Stimulated activated CD8-positive, alpha-beta memory T cell treated with anti-CD3 and anti-CD28 coated beads, Interleukin-2, amount 100 ng/mL, for 48 hours (primary cell): ENCODE data around the gene NKIRAS2.

ENCODE experiments used
- DNase-seq, 2 donors: peaks; one replicate each; pipeline ENCODE4 v3.0.0-alpha.2; 2020; ENCODE audit warnings: low read depth in 2 of 2

Gene NKIRAS2

DNA sequence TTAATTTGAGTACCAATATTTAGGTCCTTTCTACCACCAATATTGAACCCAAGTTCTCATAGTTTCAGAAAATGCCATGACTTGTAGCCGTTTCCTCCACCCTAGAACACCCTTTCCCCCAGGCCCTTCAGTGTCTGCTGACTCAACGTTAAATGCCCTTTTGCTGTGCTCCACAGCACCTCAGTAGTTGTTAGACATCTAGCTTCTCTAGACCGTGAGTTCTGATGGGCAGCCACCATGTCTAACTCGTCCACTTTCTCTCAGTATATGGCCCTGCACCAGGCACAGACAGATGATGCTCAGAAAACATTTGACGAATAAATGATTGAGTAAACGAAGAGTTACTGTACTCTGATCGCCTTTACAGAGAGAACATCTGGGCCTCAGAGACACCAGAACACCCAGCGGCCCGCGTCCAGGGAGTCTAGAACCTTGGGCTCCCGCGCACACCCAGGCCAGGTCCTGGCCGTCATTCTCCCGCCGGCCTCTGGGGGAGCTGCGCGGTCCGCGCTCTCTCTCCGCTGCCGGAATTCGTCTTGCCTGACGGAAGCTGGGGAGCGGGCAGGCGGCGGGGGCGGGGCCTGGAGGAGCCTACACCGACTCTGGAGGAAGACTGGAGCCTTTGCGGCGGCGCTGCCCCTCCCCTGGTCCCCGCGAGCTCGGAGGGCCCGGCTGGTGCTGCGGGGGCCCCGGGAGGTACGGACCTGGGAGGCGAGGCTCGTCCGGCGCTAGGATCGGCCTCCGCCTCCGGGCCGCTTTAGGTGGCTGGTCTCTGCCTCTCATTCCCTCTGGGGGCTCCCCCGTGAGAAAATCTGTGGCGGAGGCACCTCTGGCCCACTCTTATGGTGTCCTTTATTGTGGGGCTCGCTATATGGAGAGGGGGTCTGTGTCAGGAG lies at the start of gene NKIRAS2:
TSS of gene NKIRAS2 (plus strand) at position 582 of the 896 bp plus-strand sequence. CDS start 1,488 bp downstream, outside the sequence.
- peak; percentile 91 to 92 for DNase-seq

DNA sequence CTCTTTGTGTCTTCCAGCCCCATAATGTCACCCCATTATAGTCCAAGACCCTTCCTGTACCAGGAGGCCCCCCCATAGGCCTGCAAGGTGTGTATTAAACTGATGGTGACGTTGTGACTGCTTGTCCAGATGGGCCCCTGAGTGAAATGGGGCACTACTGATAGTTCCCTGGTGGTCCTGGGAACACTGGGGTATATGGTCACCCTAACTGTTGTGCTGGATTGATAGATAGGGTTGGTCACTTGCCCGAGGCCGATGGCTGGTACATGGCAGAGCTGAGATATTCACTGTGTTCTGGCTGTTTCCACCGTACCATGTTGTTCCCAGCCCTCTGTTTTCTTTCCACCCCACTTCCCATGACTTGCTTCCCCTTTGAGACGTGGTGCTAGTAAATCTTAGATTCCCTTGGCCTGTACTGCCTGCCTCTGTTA lies 49.0 kb upstream of the NKIRAS2 start:
- DNase-seq, result no peak

DNA sequence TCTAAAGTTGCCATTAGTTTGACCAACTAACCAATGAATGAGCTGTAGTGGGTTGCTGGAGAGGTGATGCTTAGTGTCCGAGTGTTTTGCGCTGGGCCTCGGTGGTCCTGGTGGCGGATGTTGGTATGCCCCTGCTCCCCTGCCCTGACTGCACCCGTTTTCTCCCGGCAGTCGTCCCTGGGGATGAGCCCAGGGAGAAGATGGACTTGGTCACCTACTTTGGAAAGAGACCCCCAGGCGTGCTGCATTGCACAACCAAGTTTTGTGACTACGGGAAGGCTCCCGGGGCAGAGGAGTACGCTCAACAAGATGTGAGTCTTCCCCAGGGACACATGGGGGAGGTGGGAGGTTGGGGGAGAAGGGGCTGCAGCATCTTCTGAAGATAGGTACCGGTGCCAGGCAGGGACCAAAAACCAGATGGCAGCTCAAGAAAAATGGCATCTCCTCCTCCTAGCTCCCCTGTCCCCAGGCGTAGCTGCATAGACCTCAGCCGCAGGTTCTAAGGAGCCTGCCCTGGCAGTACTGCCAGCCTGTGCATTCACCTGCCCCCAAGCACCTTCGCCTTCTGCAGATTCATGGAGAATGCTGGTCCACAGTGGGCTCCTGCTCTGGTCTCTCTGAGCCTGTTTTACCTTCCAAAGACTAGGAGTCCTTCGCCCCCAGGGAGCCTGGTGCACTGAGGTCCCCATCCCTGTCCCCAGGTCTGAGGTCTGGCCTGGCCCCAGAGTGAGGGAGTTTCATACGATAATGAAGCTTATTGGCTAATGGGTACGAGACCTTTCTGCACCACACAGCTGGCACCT lies 48.0 kb upstream of the NKIRAS2 start:
- DNase-seq, result no peak

DNA sequence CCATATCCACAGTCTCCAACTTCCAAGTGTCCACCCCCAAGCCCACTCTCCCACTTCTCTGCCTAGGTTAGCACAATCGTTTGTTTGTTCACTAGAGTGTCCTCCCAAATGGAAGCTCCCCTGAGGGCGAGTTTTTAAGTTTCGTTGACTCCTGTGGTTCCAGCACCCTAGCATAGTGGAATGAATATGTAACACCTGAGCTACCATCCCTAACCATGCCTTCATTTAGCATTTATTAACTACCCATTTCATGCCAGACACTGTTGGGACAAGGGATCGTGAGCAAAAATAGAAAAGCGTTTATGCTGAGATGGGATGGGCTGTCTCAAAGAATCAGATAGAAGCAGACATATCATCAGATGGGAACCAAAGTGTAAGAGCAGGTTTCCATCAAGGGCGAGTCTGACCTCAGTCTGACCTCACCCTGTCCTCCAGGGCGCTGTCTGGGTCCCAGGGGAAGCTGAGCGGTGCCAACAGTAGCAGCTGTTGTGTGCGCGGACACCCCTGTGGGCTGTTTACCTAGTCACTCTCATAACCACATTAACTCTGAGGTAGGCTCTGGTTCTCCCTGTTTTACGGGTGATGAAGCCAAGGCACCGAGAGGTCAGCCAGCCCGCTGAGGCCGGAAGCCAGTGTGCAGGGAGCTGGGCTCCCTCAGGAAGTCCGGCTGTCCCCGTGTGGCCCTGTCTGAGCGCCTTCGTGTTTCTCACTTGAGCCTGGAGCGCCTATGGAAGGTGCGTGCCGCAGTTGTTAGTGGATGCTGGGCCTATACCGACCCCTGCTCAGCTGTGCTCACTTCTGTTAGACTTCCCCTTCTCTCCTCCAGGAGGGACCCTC lies 47.1 kb upstream of the NKIRAS2 start:
- DNase-seq, result no peak

DNA sequence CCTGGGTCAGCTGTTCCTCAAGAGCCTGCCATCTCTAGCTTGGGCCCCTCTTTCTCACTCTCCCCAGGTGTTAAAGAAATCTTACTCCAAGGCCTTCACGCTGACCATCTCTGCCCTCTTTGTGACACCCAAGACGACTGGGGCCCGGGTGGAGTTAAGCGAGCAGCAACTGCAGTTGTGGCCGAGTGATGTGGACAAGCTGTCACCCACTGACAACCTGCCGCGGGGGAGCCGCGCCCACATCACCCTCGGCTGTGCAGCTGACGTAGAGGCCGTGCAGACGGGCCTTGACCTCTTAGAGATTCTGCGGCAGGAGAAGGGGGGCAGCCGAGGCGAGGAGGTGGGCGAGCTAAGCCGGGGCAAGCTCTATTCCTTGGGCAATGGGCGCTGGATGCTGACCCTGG lies 46.5 kb upstream of the NKIRAS2 start:
- DNase-seq, result no peak

DNA sequence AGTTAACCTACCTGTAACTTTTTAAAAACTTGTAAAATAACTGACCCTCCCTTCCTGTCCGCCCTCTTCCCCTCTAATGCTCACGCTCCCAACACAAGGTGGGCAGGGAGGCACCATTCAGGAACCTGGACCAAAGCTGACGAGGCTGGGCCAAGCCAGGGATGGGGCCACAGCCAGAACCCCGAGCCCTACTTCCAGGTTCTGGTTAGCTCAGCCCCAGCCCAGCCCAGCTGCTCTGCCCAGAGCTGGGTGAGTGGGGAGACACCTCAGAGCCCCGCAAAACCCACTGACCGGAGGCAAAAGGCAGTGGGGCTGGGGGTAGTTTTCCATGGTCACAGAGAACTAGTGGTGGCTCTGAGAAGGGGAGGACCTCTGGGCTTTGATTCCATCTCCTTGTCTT lies 45.9 kb upstream of the NKIRAS2 start:
- DNase-seq, result no peak

DNA sequence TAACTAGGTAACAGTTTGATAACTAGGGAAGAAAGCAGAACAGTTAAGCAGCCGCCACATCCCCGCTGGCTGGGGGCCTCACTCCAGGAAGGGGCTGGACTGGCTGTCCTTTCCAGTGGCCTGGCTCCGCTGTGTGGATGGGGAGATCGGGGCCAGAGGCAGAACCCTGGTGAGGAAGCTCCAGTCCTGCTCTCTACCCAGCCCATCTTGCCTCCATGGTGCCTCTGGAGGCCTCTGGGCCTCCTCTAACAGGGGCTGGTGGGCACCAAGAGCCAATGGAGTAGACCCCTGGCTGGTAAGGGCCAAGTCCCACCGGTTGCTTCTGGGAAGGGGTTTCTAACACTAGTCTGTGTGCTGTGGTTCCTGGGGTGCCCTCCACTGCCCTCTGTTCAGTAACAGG lies 45.2 kb upstream of the NKIRAS2 start:
- no peak for DNase-seq

DNA sequence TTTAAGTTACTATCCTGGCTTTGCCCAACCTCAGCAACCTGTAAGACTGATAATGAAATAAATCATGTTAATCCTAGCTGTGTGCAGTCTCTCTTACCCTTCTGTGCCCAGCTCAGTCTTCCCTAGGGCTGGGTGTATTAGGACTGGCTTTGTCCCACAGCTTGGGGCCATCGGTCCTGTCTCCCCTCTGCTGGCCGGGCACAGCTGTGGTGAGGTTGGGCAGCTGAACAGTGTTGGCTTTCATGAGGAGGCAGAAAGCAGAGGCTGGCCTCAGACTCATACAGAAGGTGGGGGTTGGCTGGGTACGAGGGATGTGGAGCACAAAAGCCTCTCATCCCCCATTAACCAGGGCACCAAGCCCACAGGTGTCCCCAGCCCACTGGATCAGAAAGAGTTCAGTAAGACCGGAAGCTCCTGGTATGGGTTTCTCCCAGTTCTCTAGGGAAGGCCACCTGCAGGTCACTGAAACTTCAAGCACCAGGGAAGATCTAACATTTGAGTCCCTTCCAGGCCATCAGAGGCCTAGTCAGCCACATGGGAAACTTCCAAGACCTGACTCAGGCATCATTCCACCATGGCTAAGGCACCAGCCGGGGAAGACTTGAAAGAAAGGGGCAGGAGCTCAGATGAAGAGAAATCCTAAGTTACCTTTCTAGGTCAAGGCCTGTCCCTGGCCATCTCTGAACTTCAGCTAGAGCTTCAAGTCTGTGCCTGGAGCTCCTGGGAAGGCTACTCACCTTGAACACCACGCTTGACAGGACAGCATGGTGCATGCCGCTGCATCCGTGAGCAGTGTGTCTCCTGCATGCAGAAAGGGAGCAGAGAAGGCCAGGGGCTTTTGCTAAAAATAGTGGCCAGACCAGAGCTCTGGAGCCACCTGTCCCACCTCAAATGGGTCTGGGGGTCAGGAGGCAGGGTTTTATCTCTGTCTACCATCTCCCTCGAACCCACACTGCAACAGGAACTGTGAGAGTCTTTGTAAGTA lies 44.5 kb upstream of the NKIRAS2 start:
- DNase-seq, result no peak

DNA sequence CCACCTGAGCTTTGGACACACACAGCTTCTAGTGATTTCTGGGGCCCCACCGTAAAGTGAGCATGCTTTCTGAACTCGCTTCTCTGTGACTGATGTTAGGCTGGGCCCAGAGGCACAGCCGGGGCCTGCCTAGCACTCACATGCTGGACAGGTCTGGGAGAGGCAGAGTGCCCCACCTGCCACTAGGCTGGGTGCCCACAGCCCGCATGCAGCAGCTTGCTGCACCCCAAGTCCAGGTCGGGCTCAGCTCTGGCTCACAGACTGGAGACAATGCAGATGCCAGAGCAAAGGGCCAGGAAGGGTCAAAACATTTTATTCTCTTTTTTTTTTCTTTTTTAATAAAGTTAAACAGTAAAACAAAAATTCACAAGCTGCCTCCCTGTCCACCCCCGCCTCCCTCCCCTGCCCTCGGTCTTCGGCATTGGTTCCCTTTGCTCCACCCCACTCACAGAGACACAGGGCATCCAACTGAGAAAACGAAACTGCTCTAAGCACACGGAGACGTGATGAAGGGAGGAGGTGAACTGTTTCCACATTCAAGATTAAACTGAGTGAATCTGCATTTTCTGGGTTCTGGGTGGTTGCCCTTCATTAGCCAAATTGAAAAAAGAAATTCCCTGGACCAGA lies 43.6 kb upstream of the NKIRAS2 start:
- no peak for DNase-seq

DNA sequence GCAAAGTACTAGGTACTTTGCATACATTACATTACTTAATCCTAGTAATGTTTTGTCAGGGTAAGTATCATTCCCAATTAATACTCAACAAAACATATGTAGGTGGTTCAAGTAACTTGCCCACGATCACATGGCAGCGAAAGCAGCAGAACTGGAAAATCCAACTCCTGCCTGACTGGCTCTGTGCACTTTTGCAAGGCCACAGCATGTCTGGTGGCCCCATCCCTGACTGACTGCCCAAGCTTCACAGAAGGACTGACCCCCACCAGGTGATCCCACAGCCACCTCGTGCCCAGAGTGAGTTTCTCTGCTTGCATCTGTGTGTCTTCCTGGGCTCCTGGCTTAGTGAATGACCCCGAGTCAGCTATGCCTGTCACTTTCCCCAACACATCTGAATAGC lies 41.9 kb upstream of the NKIRAS2 start:
- DNase-seq, result no peak

DNA sequence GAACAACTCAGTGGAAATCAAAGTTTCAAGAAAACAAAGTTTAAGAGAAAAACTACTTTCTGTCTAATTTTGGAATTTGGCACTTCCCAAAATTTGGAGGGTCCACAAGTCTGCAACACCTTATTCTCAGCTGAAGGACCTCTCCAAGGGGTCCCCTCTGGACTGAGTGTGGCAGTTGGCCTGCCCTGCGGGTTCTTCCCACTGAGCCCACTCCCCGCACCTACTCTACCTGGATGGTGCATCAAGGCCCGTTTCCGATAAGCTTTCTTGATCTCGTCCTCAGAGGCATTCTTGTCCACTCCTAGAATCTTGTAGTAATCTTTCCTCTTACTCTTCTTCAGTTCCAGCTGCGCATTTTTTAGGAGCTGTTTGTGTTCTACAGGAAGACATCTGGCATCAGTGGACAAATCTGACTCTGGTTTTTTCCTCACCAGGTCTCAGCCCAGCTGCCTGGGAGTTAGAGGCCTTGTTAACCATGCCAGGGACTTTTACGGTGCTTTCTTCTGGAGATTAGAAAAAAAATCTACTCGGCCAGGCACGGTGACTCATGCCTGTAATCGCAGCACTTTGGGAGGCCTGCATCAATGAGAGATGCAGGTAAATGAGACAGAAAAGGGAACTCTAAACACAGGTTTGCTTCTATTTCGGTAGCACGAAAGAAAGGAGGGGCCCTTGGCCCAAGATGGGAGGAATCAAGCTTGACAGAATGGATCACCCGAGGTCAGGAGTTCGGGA lies 37.7 kb upstream of the NKIRAS2 start:
- no peak for DNase-seq

DNA sequence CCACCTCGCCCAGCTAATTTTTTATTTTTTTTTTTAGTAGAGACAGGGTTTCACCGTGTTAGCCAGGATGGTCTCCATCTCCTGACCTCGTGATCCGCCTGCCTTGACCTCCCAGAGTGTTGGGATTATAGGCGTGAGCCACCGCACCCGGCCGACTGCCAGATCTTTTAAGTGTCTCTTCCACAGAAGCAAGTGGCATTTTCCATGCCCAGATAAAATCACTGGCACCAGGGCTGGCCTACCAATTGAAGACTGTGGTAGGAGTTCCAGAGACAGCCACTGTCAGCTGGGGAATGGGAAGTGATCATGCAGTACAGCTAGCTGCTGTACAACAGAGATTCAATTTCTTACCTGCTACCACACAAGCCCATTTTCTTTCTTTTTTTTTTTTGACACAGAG lies 35.4 kb upstream of the NKIRAS2 start:
- DNase-seq, result no peak

DNA sequence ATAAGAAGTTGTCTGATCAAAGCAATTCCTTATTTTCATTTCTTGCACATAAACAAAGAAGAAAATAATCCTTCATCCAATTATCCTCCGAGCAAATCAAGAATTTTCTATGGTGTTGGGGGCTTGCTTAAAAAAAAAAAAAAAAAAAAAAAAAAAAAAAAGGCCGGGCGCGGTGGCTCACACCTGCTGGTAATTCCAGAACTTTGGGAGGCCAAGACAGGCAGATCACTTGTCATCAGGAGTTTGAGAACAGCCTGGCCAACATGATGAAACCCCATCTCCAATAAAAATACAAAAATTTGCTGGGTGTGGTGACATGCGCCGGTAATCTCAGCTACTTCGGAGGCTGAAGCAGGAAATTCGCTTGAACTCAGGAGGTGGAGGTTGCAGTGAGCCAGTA lies 34.0 kb upstream of the NKIRAS2 start:
- no peak for DNase-seq

DNA sequence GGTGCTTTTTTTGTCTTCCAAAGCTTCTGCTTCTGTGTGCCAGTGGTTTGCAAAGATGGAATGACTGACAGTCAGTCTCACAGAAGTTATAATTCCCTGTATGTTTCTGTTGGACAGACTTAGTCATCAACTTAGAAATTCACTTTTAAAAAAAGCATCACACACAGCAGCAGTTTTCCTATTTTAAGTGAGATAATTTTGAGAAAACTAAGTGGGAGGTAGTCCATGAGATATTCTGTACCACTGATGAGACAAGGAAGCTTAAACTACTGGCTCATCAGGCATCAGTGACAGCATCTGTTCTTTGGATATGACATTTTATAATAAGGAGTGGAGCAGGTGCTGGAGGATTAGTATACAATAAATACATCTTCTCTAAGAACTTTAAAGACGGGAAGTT lies 33.3 kb upstream of the NKIRAS2 start:
- no peak for DNase-seq

DNA sequence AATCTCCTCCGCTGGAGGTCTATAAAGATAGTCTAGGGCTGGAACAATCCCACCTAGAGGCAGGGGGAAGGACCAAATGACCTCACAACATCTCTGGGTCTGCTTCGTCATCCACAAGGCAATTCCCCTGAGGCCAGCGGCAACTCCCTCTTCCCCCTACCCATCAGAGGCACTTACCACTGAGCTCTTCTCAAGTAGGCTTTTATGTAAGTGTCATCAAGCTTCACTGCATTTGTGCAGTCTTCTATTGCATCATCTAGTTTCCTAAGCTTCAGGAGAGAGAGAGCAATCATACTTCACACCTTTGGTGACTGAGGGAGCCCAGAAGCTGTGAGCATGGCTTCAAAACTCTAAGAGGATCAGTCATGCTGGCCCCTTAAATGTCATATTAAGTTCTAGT lies 32.2 kb upstream of the NKIRAS2 start:
- no peak for DNase-seq

DNA sequence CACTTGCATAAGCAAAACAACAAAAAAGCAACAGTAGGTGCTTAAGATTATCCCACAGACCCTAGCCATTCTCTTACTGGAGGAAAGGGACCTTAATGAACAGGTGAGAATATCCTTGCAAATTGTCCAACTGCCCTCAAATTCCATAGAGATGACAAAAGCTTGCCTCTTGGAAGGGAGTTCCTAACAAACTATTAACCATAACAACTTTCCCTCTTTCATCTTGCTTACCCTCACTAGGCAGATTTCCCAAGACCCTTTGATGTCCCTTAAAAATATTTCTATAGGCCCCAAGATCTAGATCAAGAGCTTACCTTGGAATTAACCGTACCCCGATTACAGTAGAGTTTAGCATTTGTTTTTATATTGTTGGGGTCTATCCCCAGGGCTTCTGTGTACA lies 31.5 kb upstream of the NKIRAS2 start:
- DNase-seq, result no peak

DNA sequence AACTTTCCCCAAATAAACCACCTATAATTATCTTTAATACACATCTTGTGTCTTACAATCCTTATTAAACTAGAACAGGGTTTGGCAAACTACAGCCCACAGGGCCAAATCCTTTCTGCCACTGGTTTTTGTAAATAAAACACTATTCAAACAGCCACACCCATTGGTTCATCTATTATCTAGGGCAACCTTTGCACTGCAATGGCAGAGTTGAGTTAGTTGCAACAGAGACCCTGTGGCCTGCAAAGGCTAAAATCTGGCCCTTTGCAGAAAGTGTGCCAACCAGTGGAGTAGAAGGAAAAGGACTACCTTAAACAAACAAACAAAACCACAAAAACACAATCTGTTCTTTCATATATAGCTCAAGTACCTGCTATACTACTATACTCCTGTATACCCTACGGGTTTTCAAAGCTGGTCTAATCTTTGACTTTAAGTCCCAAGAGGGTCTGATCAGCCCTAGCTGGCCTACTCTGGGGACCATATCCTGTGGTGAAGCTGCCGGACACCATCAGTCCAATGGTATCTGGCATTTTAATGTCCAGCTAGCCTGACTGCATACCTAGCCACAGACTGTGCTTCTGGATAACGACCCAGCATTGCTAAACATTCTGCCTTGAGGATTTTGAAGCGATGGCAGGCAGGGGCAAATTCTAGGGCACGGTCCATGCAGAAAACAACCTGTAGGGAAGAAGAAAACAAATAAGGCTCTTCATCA lies 30.0 kb upstream of the NKIRAS2 start:
- DNase-seq, result no peak

DNA sequence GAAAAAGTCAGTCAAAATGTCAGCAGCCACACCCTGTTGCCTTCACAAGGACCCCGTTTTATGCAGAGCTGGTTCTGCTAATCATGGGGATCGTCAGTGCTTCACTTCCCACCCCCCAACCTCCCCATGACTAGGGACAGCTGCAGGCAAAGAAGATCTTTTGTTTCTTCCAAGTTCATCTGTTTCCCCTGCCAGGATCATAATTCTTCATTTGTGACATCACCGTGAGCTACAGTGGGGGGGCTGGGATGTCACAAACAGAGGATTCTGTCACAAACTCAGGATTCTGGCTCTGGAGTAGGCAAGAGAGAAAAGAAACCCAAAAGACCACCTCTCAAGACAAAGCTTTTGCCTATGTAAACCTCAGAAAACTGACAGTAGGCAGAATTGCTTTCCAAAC lies 27.3 kb upstream of the NKIRAS2 start:
- no peak for DNase-seq

DNA sequence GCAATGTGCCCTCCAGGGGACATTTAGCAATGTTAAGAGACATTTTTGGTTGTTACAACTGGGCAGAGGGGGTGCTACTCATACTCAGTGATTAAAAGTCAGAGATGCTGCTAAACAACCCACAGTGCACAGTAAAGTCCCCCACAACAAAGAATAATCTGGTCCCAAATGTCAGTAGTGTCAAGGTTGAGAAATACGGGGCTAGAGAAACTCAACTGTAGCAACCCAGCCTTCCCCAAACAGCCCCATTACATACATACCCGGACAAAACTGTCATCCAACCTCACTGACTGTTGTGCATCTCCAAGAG lies 23.1 kb upstream of the NKIRAS2 start:
- no peak for DNase-seq
